A673 (cell line): Measurements from ENCODE around the gene PUS3. TPM values are rescaled to one million over a fixed set of nuclear protein-coding genes. Genes with fewer than 3 reads are reported as not detected.

ENCODE experiments used
- BruUV-seq: library from RNA; stranded (reverse); fragments of 400-500 nt; replicated peaks from 2 replicates; lab custom pipeline; 2021; lab: Mats Ljungman, UMichigan
- CTCF ChIA-PET: fragments of 300-600 bp; sonication (Branson Sonifier 250); formaldehyde crosslinking; loops from one replicate; lab custom pipeline; 2022; ENCODE audit warnings: antibody characterized with exemption; lab: Charles Lee
- POLR2A ChIA-PET: fragments of 300-600 bp; sonication (Branson Sonifier 250); formaldehyde crosslinking; loops from one replicate; lab custom pipeline; 2022; ENCODE audit warnings: antibody characterized with exemption; ENCODE audit not compliant: low non-redundant PET; lab: Charles Lee
- DNase-seq: peaks from one replicate; pipeline ENCODE4 v3.0.0-alpha.2; 2015; ENCODE audit warnings: low spot score
- H3K27ac ChIP-seq: fragments of 200-600 bp; sonication (generic); 2 replicates; pipeline ENCODE4 v1.5.1; 2016; ENCODE audit warnings: mixed run types, low read depth, mild to moderate bottlenecking, mixed read lengths, antibody characterized with exemption, low read length; ENCODE audit not compliant: poor library complexity, severe bottlenecking
- H3K27me3 ChIP-seq: fragments of 200-600 bp; sonication (generic); replicated peaks from 2 replicates; pipeline ENCODE4 v1.6.1; 2017; ENCODE audit warnings: mixed run types, low read depth, mild to moderate bottlenecking, mixed read lengths, antibody characterized with exemption, low read length; ENCODE audit not compliant: insufficient read depth, poor library complexity
- H3K36me3 ChIP-seq: fragments of 200-600 bp; sonication (generic); 2 replicates; pipeline ENCODE4 v1.6.1; 2016; ENCODE audit warnings: mixed run types, mild to moderate bottlenecking, mixed read lengths, antibody characterized with exemption, low read length; ENCODE audit not compliant: insufficient read depth, poor library complexity, severe bottlenecking
- H3K4me1 ChIP-seq: fragments of 200-600 bp; sonication (generic); 2 replicates; pipeline ENCODE4 v1.6.1; 2017; ENCODE audit warnings: mixed run types, mild to moderate bottlenecking, mixed read lengths, antibody characterized with exemption, low read length; ENCODE audit not compliant: insufficient read depth, poor library complexity, severe bottlenecking
- H3K4me3 ChIP-seq: fragments of 200-600 bp; sonication (generic); 2 replicates; pipeline ENCODE4 v1.5.1; 2016; ENCODE audit warnings: low read depth, mixed run types, mild to moderate bottlenecking, mixed read lengths, low read length; ENCODE audit not compliant: poor library complexity, severe bottlenecking
- H3K9me3 ChIP-seq: fragments of 200-600 bp; sonication (generic); 2 replicates; pipeline ENCODE4 v1.6.1; 2016; ENCODE audit warnings: mixed run types, low read depth, mild to moderate bottlenecking, mixed read lengths, antibody characterized with exemption, low read length; ENCODE audit not compliant: poor library complexity, severe bottlenecking
- EZH2 ChIP-seq: fragments of 200-600 bp; sonication (generic); IDR thresholded peaks from 2 replicates; pipeline ENCODE4 v1.6.1; 2017; ENCODE audit warnings: borderline replicate concordance, low read depth, mild to moderate bottlenecking, mixed read lengths, antibody characterized with exemption, low read length; ENCODE audit not compliant: poor library complexity, severe bottlenecking
- intact Hi-C: fragments of 100-400 bp; cut with micrococcal nuclease; formaldehyde crosslinking; loops from one replicate; pipeline ENCODE4 v1.10.0; 2022; ENCODE audit not compliant: unreplicated experiment
- total RNA-seq: library from RNA; stranded (reverse); gene quantifications from 2 replicates; pipeline ENCODE4 v1.2.3, GENCODE V29; 2021
- TF ChIP-seq, protein P1 (sequence below): fragments of 300-800, 200-600 bp; sonication (generic); conservative IDR thresholded peaks from 2 replicates; pipeline ENCODE4 v1.5.1; 2017; ENCODE audit warnings: low read depth, mild to moderate bottlenecking, antibody characterized with exemption, low read length, moderate library complexity, mixed read lengths

Gene PUS3
- total RNA-seq, 1 experiment from 2014 or later = 18.7 TPM

DNA sequence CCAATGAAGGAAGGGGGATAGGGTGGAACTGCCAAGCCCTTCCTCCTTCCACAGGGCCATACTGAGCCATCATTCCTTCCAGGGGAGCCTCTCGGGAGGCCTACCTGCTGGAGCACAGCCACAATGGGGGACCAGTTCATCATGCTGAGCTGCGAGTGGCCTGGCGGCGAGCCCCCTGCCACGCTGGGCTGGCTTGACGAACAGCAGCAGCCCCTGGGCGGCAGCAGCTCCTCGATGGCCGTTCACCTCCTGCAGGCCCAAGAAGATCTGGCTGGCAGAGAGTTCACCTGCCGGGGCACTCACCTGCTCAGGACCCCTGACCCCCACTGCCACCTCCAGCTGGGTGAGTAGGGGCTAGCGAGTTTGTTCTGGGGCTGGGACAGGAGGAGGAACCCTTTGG is 48.7 kb upstream of the PUS3 start:
- TF ChIP-seq EZH2 = no peak
- TF ChIP-seq, protein P1, sequence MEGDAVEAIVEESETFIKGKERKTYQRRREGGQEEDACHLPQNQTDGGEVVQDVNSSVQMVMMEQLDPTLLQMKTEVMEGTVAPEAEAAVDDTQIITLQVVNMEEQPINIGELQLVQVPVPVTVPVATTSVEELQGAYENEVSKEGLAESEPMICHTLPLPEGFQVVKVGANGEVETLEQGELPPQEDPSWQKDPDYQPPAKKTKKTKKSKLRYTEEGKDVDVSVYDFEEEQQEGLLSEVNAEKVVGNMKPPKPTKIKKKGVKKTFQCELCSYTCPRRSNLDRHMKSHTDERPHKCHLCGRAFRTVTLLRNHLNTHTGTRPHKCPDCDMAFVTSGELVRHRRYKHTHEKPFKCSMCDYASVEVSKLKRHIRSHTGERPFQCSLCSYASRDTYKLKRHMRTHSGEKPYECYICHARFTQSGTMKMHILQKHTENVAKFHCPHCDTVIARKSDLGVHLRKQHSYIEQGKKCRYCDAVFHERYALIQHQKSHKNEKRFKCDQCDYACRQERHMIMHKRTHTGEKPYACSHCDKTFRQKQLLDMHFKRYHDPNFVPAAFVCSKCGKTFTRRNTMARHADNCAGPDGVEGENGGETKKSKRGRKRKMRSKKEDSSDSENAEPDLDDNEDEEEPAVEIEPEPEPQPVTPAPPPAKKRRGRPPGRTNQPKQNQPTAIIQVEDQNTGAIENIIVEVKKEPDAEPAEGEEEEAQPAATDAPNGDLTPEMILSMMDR = no peak
- BruUV-seq = no TSS peak
- no peaks in the 10 kb centered on the region for H3K36me3 ChIP-seq
- CTCF ChIA-PET = no interaction called here
- intact Hi-C loops = no loop called here
- POLR2A ChIA-PET = no interaction called here
- H3K27me3 ChIP-seq = no peaks in the 10 kb centered on the region
- H3K9me3 ChIP-seq = no peaks in the 10 kb centered on the region
- no peaks in the 10 kb centered on the region for H3K4me1 ChIP-seq
- H3K4me3 ChIP-seq = no peak overlapping the region
- no peak for DNase-seq
- no peak overlapping the region for H3K27ac ChIP-seq

DNA sequence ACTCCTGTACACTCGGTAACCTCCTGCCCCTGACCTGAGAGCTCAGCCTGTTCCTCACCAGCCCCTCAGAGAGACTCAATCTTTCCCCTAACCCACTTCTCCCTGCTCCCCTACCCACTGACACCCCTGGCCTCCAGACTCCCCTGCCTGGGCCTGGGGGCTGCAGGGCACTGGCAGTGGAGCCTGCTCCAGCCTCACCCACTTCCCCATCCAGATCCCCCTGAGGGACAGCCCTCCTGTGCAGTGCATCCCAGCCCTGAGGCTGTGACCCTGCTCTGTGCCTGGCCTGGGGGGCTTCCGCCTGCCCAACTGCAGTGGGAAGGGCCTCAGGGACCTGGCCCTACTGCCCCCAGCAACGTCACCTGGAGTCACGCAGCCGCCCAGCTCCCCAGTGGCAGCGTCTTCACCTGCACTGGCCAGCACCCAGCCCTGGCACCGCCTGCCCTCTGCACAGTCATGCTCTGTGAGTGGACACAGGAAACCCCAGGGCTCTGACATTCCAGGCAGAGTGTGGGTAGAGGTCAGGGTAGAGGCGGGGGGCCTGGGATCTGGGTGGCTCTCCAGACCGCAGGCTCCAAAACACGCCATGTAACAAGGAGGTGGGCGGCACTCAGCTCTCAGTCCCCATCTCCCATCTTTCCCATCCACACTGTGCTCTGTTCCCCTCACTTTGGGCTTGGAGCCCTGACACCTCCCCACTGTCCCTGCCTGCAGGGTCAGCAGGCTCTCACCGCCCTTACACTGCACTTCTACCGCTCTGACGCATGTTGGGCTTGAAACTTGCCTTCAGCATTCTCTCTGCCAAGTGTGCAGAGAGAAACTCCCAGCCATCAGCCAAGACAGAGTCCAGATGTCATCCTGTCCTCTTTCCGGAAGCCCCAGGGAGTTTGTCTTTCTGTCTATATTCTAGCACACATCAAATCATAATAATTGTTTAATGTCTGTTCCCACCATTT is 48.0 kb upstream of the PUS3 start:
- Histone ChIP-seq H3K9me3 (no peaks in the 10 kb centered on the region), H3K27ac (no peak overlapping the region), H3K4me3 (no peak overlapping the region), H3K27me3 (no peaks in the 10 kb centered on the region), H3K4me1 (no peaks in the 10 kb centered on the region), H3K36me3 (no peaks in the 10 kb centered on the region)
- intact Hi-C loops = no loop called here
- no peak for DNase-seq
- CTCF ChIA-PET = no interaction called here
- TF ChIP-seq, protein P1 = no peak
- no peak for TF ChIP-seq EZH2
- POLR2A ChIA-PET = no interaction called here
- BruUV-seq = no TSS peak

DNA sequence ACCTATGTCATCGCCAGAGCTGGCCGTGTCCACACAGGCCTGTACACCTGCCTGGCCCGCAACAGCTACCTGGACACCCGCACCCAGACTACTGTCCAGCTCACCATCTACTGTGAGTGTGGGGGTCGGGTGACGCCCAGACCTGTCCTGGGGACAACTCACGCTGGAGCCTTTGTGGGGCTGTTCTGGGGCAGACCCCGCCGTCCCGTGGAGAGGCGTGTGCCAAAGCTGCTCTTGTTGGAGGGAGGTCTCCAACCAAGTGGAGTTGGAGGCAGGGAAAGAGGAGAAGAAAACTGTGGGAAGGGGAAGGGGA is 47.1 kb upstream of the PUS3 start:
- POLR2A ChIA-PET = no interaction called here
- CTCF ChIA-PET = no interaction called here

More for the DNA sequence above, 47.1 kb upstream of the PUS3 start:
- Histone ChIP-seq H3K4me3 (no peak overlapping the region), H3K9me3 (no peaks in the 10 kb centered on the region), H3K27me3 (no peaks in the 10 kb centered on the region), H3K36me3 (no peaks in the 10 kb centered on the region), H3K27ac (no peak overlapping the region), H3K4me1 (no peaks in the 10 kb centered on the region)
- BruUV-seq = no TSS peak
- TF ChIP-seq EZH2 = no peak
- TF ChIP-seq, protein P1 = no peak
- intact Hi-C loops = no loop called here
- DNase-seq = no peak
